Stimulated activated CD4-positive, alpha-beta T cell treated with anti-CD3 and anti-CD28 coated beads, TNF-alpha, amount 100 ng/mL, for 4 hours (primary cell): ENCODE results near the gene PARD3B.
A peak's percentile ranks its signal among the peaks of the same experiment; 100 is the strongest.

ENCODE experiments used
- DNase-seq, 3 experiments: peaks; one replicate each; pipeline ENCODE4 v3.0.0-alpha.2; 2020; ENCODE audit warnings: low read depth in 3 of 3

PARD3B gene

GRCh38 chr2:204948822-204949221, 403.5 kb downstream of the PARD3B start:
- DNase-seq: no peak

GRCh38 chr2:204950695-204951346, 405.5 kb downstream of the PARD3B start:
- DNase-seq: no peak

GRCh38 chr2:204958371-204958770, 413.1 kb downstream of the PARD3B start:
- DNase-seq: no peak

GRCh38 chr2:204964414-204964813, 419.1 kb downstream of the PARD3B start:
- no peak for DNase-seq

DNA sequence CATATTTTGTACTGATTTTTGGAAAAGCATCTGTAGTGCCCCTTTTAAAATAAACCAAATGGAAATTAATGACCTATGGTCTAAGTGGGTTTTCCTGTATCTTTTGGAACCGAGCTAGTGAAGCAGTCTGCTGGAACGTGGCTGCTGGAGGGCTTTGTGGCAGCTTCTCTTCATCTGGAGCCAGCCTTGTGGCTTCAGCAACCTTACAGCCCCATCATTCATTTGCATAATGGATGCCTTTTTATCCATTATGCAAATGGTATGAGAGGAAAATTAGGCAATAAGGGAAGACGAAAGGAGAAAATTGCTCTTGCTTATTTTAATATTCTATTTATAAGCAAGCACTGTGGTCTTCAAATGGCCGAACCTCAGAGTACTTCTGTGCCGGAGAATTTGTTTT, 421.0 kb downstream of the PARD3B start:
- no peak for DNase-seq

DNA sequence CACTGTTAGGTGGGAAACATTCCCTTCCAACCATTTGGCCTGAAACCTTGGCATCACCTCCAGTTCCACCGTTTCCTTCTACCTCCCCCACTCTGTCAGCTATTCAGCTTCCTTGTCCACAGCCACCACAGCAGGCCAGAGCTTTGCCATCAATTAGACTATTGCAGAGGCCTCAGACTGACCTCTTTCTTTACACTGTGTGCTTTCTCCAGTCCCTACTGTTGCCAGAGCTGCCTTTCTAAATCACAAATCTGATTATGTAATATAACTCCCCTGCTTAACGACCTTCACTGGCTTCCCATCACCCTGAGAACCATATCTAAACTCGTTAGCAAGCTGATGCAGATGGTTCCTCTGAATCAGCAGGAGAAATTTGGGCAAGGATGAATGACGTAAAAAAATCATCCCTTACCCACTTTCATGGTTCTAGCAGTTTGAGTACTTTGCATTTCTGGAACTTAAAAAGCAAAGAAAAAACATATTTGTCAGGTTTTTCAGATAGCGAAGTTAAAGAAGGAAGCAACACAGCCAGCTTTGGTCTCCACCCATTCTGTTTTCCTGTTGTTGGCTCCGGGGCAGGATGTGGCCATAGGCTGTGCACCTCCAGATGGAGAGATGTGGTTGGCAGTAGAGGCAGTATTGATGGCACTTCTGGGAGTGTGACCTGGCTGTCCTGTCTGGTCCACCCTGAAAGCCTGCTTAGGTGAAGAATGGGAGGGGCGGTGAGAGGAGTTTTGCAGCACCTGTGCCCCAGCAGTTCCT, 422.1 kb downstream of the PARD3B start:
- DNase-seq: peak in 2 of 3 experiments; percentile 3 to 35

DNA sequence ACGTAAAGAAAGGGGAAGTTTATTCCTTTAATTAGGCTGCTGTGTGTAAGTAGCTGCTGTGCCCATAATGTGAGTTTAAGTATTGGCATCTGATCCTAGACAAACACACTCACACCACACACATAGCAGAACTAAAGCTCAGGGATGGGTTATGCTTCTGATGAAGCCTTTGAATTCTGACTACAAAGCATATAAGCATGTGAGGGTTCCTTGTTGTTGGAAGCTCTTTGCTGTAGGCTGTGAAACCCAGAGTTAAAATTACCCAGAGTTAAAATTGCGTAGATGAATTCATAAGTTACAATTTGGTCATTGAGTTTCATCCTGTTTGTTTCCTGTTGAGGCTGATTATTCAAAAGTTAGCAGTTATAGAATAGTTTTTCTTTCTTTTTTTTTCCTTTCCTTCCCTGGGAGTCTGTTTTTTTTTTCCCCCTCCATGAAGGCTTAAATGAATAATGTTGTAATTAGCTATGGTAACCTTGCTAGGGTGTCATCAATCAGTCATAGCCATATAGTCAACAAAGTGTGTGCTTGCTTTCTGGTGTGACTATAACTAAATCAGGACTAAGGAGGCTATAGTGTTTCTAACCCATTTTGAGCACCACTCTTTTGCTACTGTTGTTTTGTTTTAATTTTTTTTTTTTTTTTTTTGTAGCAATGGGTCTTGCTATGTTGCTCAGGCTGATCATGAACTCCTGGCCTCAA, 426.1 kb downstream of the PARD3B start:
- no peak for DNase-seq

DNA sequence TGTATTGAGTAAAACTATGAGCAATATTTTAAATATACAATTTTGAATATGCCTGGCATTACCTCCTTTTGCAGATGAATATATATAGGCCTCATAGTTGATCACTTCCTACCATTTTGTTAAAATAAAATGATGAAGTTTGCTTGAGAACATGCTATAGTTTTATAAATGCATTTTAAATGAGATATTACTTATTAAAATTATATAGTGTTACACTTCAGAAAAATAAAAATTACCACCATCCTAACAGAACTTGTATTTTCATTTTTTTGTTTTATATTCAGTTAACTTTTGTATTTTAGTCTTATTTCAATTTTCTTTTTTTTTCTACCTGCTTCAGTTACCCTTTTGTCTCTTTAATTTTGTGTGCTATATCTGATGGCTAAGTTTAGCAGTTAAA, 426.9 kb downstream of the PARD3B start:
- no peak for DNase-seq

- DNase-seq: no peak
Observed at GRCh38 chr2:204972606-204973336, 427.5 kb downstream of the PARD3B start.

- no peak for DNase-seq
Observed at GRCh38 chr2:204973616-204974015, 428.3 kb downstream of the PARD3B start.

GRCh38 chr2:204974487-204974886, 429.2 kb downstream of the PARD3B start:
- no peak for DNase-seq

DNA sequence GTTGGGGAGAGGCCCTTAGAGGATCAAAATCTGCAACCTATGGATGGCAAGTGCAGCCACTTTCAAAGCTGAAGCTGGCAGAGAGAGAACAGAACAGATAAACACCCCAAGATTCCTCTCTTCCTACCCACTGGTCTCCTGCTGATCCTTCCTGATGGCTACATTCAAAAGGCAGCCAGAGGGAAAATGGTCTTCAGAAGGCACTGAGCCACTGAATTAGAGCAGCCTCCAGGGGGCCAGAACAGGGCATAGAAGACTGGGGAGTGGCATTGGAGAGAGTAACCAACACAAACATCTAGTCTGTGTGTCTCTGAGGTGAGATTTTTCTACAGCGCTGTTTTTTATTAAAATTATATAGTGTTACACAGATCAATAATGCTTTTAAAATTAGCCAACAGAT, 432.6 kb downstream of the PARD3B start:
- no peak for DNase-seq

DNA sequence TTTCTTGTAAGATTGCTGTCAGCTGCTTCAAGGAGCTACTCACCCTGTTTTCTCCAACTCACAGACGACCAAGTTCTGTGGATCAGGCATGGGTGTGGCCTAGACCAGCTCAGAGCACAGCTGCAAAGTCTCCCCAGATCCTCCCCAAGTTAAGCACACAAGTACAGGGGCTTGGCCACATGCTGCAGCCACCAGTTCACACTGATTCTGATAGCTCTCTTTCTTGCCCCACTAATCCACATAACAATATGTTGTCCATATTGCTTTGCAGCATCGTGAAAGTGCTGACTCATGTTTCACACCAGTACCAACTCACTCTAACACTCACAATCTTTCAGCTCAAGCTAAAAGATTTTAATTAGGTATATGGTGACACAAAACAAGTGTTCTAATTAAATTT, 437.0 kb downstream of the PARD3B start:
- DNase-seq: no peak

- DNase-seq: no peak
Observed at GRCh38 chr2:204984518-204984917, 439.2 kb downstream of the PARD3B start.

DNA sequence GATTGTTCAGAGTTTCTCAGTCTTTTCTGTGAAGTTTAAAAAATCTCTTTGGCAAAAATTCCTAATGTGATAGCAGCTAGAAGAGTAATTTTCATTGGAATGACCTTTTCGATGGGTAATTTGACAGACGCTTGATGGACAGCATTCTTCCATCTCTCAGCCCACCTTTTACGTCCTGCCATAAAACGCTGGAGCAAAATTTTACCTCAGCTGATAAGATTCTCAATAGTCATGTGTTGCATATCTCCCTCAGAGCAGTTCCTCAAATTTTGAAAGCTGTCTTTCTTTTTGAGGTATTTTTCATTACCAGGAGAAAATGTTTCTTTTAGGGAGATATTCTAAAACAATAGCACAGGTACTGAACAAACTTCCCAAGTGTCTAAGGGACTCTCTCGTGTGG, 441.4 kb downstream of the PARD3B start:
- DNase-seq: no peak

DNA sequence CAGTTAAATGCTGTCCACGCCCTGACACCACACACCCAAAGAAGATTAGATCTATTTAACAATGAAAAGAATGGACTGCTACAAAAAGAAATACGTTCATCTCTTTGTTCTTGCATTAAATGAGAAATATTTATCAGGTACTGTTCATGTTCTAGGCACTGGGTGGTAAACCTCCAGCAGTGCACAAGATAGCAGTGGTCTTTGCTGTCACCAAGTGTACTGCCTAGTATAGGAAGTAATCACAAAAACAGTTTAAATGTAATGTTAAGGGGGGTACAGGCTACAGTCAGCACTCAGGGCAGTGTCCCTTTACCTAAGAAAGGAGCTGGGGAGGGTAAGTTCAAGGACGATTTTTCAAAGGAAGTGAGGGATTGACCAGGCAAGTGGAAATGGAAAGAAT, 443.6 kb downstream of the PARD3B start:
- no peak for DNase-seq

DNA sequence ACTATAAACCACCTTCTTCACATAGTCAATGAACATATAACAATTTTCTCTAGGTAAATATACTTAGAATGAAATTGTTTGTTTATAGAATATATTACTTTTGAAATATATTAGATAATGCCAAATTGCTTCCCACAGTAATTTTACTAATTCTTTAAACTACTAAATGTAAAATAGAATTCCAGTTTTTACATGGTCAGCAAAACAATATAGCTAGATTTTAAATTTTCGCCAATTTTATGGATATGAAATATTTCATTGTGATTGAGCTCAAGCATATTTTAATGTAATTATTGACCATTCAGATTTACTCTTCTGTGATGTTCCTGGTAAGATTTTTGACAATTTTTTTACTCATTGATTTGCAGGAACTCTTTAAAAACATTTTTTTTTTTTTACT, 444.6 kb downstream of the PARD3B start:
- DNase-seq: no peak

- no peak for DNase-seq
Observed at GRCh38 chr2:205001300-205001966, 456.2 kb downstream of the PARD3B start.

DNA sequence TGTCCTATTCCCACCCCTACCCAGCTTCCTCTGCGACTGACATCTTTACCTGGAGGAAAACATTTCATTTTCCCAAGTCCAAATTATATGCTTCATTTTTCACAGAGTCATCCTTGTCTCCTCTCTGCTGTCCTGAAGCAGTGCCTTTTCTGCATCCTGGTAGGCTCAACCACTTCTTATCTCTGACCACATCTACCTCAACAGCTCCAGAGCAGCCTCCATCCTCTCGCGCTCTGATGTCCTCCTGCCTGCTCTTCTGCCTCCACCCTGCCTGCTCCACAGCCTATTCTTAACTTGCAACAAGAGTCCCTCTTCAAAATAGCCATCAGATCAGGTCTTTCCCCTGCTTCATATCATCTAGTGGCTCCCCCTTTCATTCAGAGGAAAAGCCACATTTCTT, 457.1 kb downstream of the PARD3B start:
- no peak for DNase-seq

GRCh38 chr2:205003288-205003687, 458.0 kb downstream of the PARD3B start:
- no peak for DNase-seq

- DNase-seq: no peak
Observed at GRCh38 chr2:205010196-205010595, 464.9 kb downstream of the PARD3B start.

DNA sequence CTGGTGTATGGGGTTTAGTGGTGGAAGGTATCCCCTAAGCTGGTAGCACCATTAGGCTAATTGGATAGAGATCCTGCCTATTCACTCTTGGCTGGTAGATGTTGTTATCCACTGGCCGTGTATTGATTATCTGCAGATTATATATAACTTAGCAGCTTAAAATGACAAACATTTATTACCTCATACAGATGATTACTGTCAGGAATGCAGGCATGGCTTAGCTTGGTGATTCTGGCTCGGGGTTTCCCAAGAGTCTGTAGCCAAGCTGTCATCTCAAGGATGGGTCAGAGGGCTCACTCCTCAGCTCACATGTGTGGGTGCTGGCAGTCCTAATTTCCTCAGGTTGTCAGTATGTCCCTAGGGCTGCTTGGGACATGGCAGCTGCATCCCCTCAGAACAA, 465.8 kb downstream of the PARD3B start:
- DNase-seq: no peak
